DND-41 (cell line): ENCODE data around the gene SH3TC1.

Experiments used
- EZH2 ChIP-seq: IDR thresholded peaks from 3 replicates; pipeline ENCODE4 v1.6.1; 2012; ENCODE audit warnings: borderline replicate concordance, low read depth, mild to moderate bottlenecking, moderate library complexity, low read length, inconsistent platforms; ENCODE audit not compliant: severe bottlenecking
- TF ChIP-seq, protein P1 (sequence below): IDR thresholded peaks from 2 replicates; pipeline ENCODE4 v1.5.1; 2012; ENCODE audit warnings: borderline replicate concordance, low read length, moderate library complexity, mild to moderate bottlenecking; ENCODE audit not compliant: poor library complexity, severe bottlenecking; ENCODE audit errors: extremely low read depth

DNA sequence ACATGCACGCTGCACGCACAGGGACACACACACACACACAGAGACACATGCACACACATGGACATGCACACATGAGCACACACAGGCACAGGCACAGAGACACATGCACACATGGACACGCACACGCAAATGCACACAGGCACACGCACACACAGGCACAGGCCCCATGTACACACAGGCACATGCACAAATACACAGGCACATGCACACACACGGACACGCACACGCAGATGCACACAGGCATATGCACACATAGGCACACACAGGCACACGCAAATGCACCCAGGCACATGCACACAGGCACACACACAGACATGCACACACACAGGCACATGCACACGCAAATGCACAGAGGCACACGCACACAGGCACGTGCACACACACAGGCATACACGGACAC, 40.1 kb downstream of the SH3TC1 start:
- TF ChIP-seq EZH2: no peak
- TF ChIP-seq, protein P1, sequence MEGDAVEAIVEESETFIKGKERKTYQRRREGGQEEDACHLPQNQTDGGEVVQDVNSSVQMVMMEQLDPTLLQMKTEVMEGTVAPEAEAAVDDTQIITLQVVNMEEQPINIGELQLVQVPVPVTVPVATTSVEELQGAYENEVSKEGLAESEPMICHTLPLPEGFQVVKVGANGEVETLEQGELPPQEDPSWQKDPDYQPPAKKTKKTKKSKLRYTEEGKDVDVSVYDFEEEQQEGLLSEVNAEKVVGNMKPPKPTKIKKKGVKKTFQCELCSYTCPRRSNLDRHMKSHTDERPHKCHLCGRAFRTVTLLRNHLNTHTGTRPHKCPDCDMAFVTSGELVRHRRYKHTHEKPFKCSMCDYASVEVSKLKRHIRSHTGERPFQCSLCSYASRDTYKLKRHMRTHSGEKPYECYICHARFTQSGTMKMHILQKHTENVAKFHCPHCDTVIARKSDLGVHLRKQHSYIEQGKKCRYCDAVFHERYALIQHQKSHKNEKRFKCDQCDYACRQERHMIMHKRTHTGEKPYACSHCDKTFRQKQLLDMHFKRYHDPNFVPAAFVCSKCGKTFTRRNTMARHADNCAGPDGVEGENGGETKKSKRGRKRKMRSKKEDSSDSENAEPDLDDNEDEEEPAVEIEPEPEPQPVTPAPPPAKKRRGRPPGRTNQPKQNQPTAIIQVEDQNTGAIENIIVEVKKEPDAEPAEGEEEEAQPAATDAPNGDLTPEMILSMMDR: no peak
